ENCODE measurements around the gene GPX1. TPM values are rescaled to one million over a fixed set of nuclear protein-coding genes. Genes with fewer than 3 reads are reported as not detected.

GPX1 gene
- total RNA-seq, 1 experiment from 2014 or later: 386 TPM

GRCh38 chr3:49339581-49339940 is 18.6 kb downstream of the GPX1 start:
- Histone ChIP-seq H3K4me3 (peak overlapping the region; percentile 88), H3K79me2 (ENCODE audit: low read depth) (peaks cover 35% of the 10 kb centered on the region), H3K27ac (peak overlapping the region; percentile 77), H4K20me1 (ENCODE audit: insufficient read depth) (peaks cover 3% of the 10 kb centered on the region; the same call in 1 of the 2 replicates), H2AFZ (peak overlapping the region; percentile 94), H3K4me1 (replicated peaks; ENCODE audit: insufficient read depth) (peaks cover 7% of the 10 kb centered on the region; the same call in 1 of the 2 replicates), H3K9me3 (ENCODE audit: insufficient read depth, low read depth) (no peaks in the 10 kb centered on the region), H3F3A (ENCODE audit: insufficient read depth, low read depth) (peaks cover 27% of the 10 kb centered on the region), H3K4me2 (peak overlapping the region; percentile 98), H3K9me2 (ENCODE audit: insufficient read depth) (no peaks in the 10 kb centered on the region), H3K27me3 (ENCODE audit: insufficient read depth, low read depth) (no peaks in the 10 kb centered on the region), H3K36me3 (ENCODE audit: low read depth) (no peaks in the 10 kb centered on the region)
- ChIA-PET CTCF (interaction anchor here (0.6 to 1.5 kb wide), 6 partner anchors 19 to 1061 kb away, joined by 3 to 8 read pairs (median 3); no protein-coding TSS in a partner anchor), POLR2A (ENCODE audit: unreplicated experiment) (interaction anchor here (0.5 to 1.9 kb wide), 5 partner anchors 13 to 333 kb away, joined by 3 to 19 read pairs (median 8); partner anchors contain the start of gene GPX1)
- intact Hi-C loops (cut with micrococcal nuclease; ENCODE audit: unreplicated experiment): no loop called here
- TF ChIP-seq CTCF (conservative IDR thresholded peaks at IDR 0.05): no peak
- no peak for TF ChIP-seq EZH2 (IDR thresholded peaks at IDR 0.05; ENCODE audit: low read depth)
- no TSS peak for BruUV-seq (replicated peaks)
- no peak for DNase-seq

GRCh38 chr3:49333916-49334633 is 24.1 kb downstream of the GPX1 start:
- POLR2A ChIA-PET (ENCODE audit: unreplicated experiment): interaction anchor here (0.7 kb wide), 1 partner anchor 95 kb away, joined by 6 read pairs; the partner anchor contains the start of gene NICN1
- intact Hi-C loops (cut with micrococcal nuclease; ENCODE audit: unreplicated experiment): no loop called here
- no peak overlapping the region for H3K4me2 ChIP-seq

More at GRCh38 chr3:49333916-49334633, 24.1 kb downstream of the GPX1 start:
- no peak overlapping the region for H3K27ac ChIP-seq
- H3F3A ChIP-seq (ENCODE audit: insufficient read depth, low read depth): peaks cover 3% of the 10 kb centered on the region; the same call in 1 of the 2 replicates
- H3K79me2 ChIP-seq (ENCODE audit: low read depth): peaks cover 28% of the 10 kb centered on the region
- TF ChIP-seq EZH2 (IDR thresholded peaks at IDR 0.05; ENCODE audit: low read depth) (no peak), CTCF (conservative IDR thresholded peaks at IDR 0.05) (no peak)
- no peak overlapping the region for H2AFZ ChIP-seq
- CTCF ChIA-PET: interaction anchor here (0.5 to 0.6 kb wide), 2 partner anchors 120 to 803 kb away, joined by 3 to 7 read pairs; no protein-coding TSS in a partner anchor
- H3K27me3 ChIP-seq (ENCODE audit: insufficient read depth, low read depth): no peaks in the 10 kb centered on the region
- no peaks in the 10 kb centered on the region for H3K9me2 ChIP-seq (ENCODE audit: insufficient read depth)
- BruUV-seq (replicated peaks): no TSS peak
- H4K20me1 ChIP-seq (ENCODE audit: insufficient read depth): peaks cover 3% of the 10 kb centered on the region; the same call in 1 of the 2 replicates
- no peaks in the 10 kb centered on the region; the same call in 1 of the 2 replicates for H3K4me1 ChIP-seq (replicated peaks; ENCODE audit: insufficient read depth)
- no peaks in the 10 kb centered on the region for H3K9me3 ChIP-seq (ENCODE audit: insufficient read depth, low read depth)
- H3K4me3 ChIP-seq: no peak overlapping the region
- H3K36me3 ChIP-seq (ENCODE audit: low read depth): 0 out of 2 replicates have a peak, but pooled peaks cover 4% of the 10 kb centered on the region
- DNase-seq: no peak

All from PC-9 (cell line).